GM23338 (cell line): ENCODE results near the gene MZT2A. TPM values are rescaled to one million over a fixed set of nuclear protein-coding genes. Genes with fewer than 3 reads are reported as not detected.
"Not testable (repeated sequence)": the region's sequence is repeated elsewhere in the genome, so short reads cannot be mapped to it uniquely, and the experiment has no call there.

Experiments
- ATAC-seq: fragments of 200-7000 bp; cut with Tn5 transposase; 3 replicates; pipeline ENCODE4 v1.9.1; 2020
- DNase-seq: peaks from one replicate; pipeline ENCODE4 v3.0.0-alpha.2; 2015; ENCODE audit warnings: low spot score
- H2AFZ ChIP-seq: fragments of 200-600 bp; sonication (generic); 2 replicates; pipeline ENCODE4 v1.8.0; 2016; ENCODE audit warnings: antibody characterized with exemption, mild to moderate bottlenecking, moderate library complexity
- H3F3A ChIP-seq: fragments of 200-600 bp; sonication (generic); replicated peaks from 2 replicates; pipeline ENCODE4 v1.8.0; 2017; ENCODE audit warnings: antibody characterized with exemption, mixed run types, low read depth
- H3K27ac ChIP-seq: fragments of 200-600 bp; sonication (generic); 2 replicates; pipeline ENCODE4 v1.6.1; 2016; ENCODE audit warnings: low read depth
- H3K27me3 ChIP-seq: fragments of 200-600 bp; sonication (generic); 2 replicates; pipeline ENCODE4 v1.8.0; 2016; ENCODE audit warnings: mild to moderate bottlenecking, mixed run types, moderate library complexity; ENCODE audit not compliant: insufficient read depth
- H3K36me3 ChIP-seq: fragments of 200-600 bp; sonication (generic); 2 replicates; pipeline ENCODE4 v1.8.0; 2016; ENCODE audit warnings: mild to moderate bottlenecking; ENCODE audit not compliant: insufficient read depth
- H3K4me1 ChIP-seq: fragments of 200-600 bp; sonication (generic); 2 replicates; pipeline ENCODE4 v1.8.0; 2016; ENCODE audit warnings: mild to moderate bottlenecking, moderate library complexity; ENCODE audit not compliant: insufficient read depth
- H3K4me2 ChIP-seq: fragments of 200-600 bp; sonication (generic); 2 replicates; pipeline ENCODE4 v1.7.1; 2017; ENCODE audit warnings: mixed run types
- H3K4me3 ChIP-seq: fragments of 200-600 bp; sonication (generic); 2 replicates; pipeline ENCODE4 v1.6.1; 2016; ENCODE audit warnings: mixed run types
- H3K79me2 ChIP-seq: fragments of 200-600 bp; sonication (generic); replicated peaks from 2 replicates; pipeline ENCODE4 v1.8.0; 2017; ENCODE audit warnings: mild to moderate bottlenecking; ENCODE audit not compliant: insufficient read depth
- H3K9me2 ChIP-seq: fragments of 200-600 bp; sonication (generic); 2 replicates; pipeline ENCODE4 v1.8.0; 2017; ENCODE audit not compliant: insufficient read depth
- H4K20me1 ChIP-seq: fragments of 200-600 bp; sonication (generic); replicated peaks from 2 replicates; pipeline ENCODE4 v1.8.0; 2017; ENCODE audit warnings: mild to moderate bottlenecking; ENCODE audit not compliant: insufficient read depth
- H3K27ac Mint-ChIP-seq: 2 replicates; pipeline ENCODE4 v1.8.0; 2020; ENCODE audit warnings: inconsistent platforms, mild to moderate bottlenecking, moderate library complexity, mixed read lengths
- H3K27me3 Mint-ChIP-seq: 3 replicates; pipeline ENCODE4 v1.8.0; 2022; ENCODE audit warnings: low read depth, mild to moderate bottlenecking, moderate library complexity, mixed read lengths, inconsistent platforms; ENCODE audit not compliant: insufficient read depth, poor library complexity
- H3K36me3 Mint-ChIP-seq: 3 replicates; pipeline ENCODE4 v1.8.0; 2021; ENCODE audit warnings: low read depth, mild to moderate bottlenecking, inconsistent platforms, moderate library complexity, mixed read lengths
- H3K4me1 Mint-ChIP-seq: 3 replicates; pipeline ENCODE4 v1.8.0; 2020; ENCODE audit warnings: mild to moderate bottlenecking, inconsistent platforms, mixed read lengths
- H3K4me3 Mint-ChIP-seq: 3 replicates; pipeline ENCODE4 v1.8.0; 2021; ENCODE audit warnings: moderate library complexity, mild to moderate bottlenecking, inconsistent platforms, mixed read lengths
- H3K9me3 Mint-ChIP-seq: 3 replicates; pipeline ENCODE4 v1.8.0; 2020; ENCODE audit warnings: moderate library complexity, mild to moderate bottlenecking, inconsistent platforms, mixed read lengths
- microRNA-seq: library from miRNA; unstranded; fragments of <30 nt; microRNA quantifications from one replicate; pipeline ENCODE4, GENCODE V29; 2017
- polyA plus RNA-seq: library from polyadenylated mRNA; unstranded; fragments of >200 nt; fragmentation: Nextera tagmentation; extraction: Ambion mirVana; gene quantifications from 2 replicates; pipeline ENCODE4 v1.2.1, GENCODE V29; 2016
- total RNA-seq: library from RNA; depleted of rRNA; stranded (reverse); fragments of >200 nt; shearing (Covaris generic); gene quantifications from 2 replicates; pipeline ENCODE4 v1.2.3, GENCODE V29; 2014; rRNA removed

Gene MZT2A
- total and polyA plus RNA-seq, 2 experiments from 2014 or later = 69.0 to 120 TPM

- not testable (repeated sequence) for DNase-seq, H3K27me3 Mint-ChIP-seq, H3K27ac Mint-ChIP-seq, H3K36me3 Mint-ChIP-seq, H3K9me3 Mint-ChIP-seq, H3K4me3 Mint-ChIP-seq, H3K27me3 ChIP-seq, H3K4me1 Mint-ChIP-seq, H3K4me3 ChIP-seq, H3K79me2 ChIP-seq, H2AFZ ChIP-seq, H3K4me2 ChIP-seq, H3F3A ChIP-seq, H4K20me1 ChIP-seq, H3K9me2 ChIP-seq, H3K4me1 ChIP-seq, ATAC-seq, H3K36me3 ChIP-seq, H3K27ac ChIP-seq
Measured at GRCh38 chr2:131445515-131445797, 46.7 kb downstream of the MZT2A start.

DNA sequence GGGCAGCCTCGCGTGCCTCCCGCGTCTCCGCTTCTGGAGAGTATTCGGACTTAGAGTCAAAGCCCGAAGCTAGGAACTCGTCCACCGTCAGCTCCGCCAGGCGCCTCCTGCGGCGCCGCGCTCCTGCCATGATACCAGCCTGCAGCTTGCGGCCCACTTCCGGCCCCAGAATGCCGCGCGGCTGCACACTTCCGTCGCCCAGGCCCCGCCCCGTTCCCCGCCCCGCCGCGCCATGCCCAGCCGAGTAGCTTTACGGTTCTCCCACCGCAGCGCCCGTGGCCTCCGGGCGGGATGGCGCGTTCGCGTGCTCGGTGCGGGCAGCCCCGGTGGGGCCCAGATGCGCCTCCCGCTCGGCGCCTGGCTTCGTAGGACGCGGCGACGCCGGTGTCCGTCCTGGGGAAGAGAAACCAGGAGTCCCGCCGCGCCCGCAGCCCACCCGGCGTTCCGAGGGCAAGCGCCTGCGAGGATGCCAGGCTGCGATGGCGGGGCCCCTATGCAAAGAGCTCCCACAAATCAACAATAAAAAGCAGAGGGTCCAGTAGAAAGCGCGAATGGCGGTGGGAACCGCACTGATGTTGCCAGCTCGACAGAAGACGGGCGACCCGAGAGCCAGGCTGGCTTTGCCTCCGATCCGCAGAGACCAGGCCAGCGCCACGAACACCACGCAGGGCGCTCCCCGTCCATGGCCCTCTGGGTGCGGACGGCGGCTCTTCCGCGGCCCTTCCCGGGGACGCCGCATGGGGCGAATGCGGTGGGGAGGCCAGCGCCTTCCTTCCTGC, 47.3 kb downstream of the MZT2A start:
- H3K36me3 ChIP-seq, H2AFZ ChIP-seq, H3F3A ChIP-seq, H4K20me1 ChIP-seq, H3K27me3 Mint-ChIP-seq, H3K27ac Mint-ChIP-seq, ATAC-seq, H3K27me3 ChIP-seq, H3K4me3 Mint-ChIP-seq, H3K9me2 ChIP-seq, H3K9me3 Mint-ChIP-seq, H3K4me2 ChIP-seq, H3K4me1 Mint-ChIP-seq, DNase-seq, H3K4me1 ChIP-seq, H3K27ac ChIP-seq, H3K36me3 Mint-ChIP-seq, H3K79me2 ChIP-seq, H3K4me3 ChIP-seq: not testable (repeated sequence)

DNA sequence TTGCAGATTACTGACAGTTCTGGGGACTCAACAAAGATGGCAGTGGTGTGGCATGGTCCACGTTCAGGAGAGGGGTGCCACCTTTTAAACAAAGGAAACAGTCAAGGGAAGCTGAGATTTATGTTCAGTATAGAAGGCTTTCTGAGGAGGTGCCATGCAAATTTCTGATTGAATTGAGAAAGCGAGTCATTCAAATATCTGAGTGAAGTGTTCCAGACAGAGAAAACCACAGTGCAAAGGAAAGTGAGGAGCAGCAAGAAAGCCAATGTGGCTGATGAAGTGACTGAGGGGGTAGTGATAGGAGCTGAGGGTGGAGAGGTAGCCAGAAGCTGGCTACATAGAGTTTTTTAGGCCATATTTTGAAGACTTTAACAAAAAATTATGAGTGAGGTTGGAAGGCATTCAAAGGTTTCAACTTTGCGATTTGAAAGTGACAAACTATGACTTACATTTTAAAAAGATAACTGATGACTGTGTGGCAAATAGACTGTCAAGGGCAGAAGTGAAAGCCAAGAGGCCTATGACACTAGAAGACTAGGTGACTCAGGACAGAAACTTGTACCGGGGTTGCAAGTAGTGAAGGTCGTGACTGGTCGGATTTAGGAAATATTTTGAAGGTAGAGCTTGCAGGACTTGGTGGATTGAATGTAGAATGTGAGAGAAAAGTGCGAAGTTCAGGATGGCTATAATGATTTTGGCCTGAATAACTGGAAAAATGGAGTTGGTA, 51.3 kb downstream of the MZT2A start:
- not testable (repeated sequence) for H3K27ac Mint-ChIP-seq, H2AFZ ChIP-seq, H3F3A ChIP-seq, H3K9me2 ChIP-seq, H3K27me3 Mint-ChIP-seq, H3K27me3 ChIP-seq, ATAC-seq, H3K4me3 Mint-ChIP-seq, H4K20me1 ChIP-seq, H3K36me3 Mint-ChIP-seq, H3K27ac ChIP-seq, H3K36me3 ChIP-seq, H3K4me2 ChIP-seq, H3K4me3 ChIP-seq, H3K4me1 Mint-ChIP-seq, H3K79me2 ChIP-seq, H3K9me3 Mint-ChIP-seq, DNase-seq, H3K4me1 ChIP-seq

Small RNA genes within 50 kb of the gene (microRNA-seq; reads per million reads assigned to microRNA genes)
- not detected for gene MIR4784

Other genes with a start within 250 kb of the MZT2A start
- not detected in 2 replicates for gene RAB6D, start 128.2 kb downstream of the MZT2A start, total RNA-seq
- gene RAB6D, start 128.2 kb downstream of the MZT2A start, polyA plus RNA-seq = 0.16 and 0.37 TPM in 2 replicates
- gene TUBA3D, start 16.3 kb downstream of the MZT2A start, total RNA-seq = not detected in 2 replicates
- 0.27 and 0.33 TPM in 2 replicates for gene TUBA3D, start 16.3 kb downstream of the MZT2A start, polyA plus RNA-seq
- gene CCDC74A, start 35.5 kb upstream of the MZT2A start, total RNA-seq = 47.8 and 64.6 TPM in 2 replicates
- gene CCDC74A, start 35.5 kb upstream of the MZT2A start, polyA plus RNA-seq = 15.9 and 16.5 TPM in 2 replicates